Head of caudate nucleus (tissue), 42 donors: ENCODE data around the gene OPA3.

ENCODE experiments used
- DNase-seq, 42 donors: peaks; one replicate each; pipeline versions ENCODE4 v3.0.0 to v3.0.0-alpha.2; 2020 to 2021; ENCODE audit warnings: mixed read lengths in 7 of 42
- intact Hi-C: fragments of 100-400 bp; cut with DNase I; formaldehyde crosslinking; loops from one replicate; pipeline ENCODE4 v1.15.0; 2022

The OPA3 gene

GRCh38 chr19:45571457-45572220 lies 13.0 kb downstream of the OPA3 start:
- intact Hi-C loops = no loop called here

GRCh38 chr19:45569619-45570421 lies 14.8 kb downstream of the OPA3 start:
- DNase-seq = peak in 40 of 42 donors; percentile 15 to 83 (median 58)
- intact Hi-C loops = no loop called here

More at GRCh38 chr19:45571457-45572220, 13.0 kb downstream of the OPA3 start:
- DNase-seq = no peak

- no peak for DNase-seq
- intact Hi-C loops = no loop called here
These were observed 15.9 kb downstream of the OPA3 start for GRCh38 chr19:45568732-45569131.

- DNase-seq = no peak
- intact Hi-C loops = no loop called here
These were observed 17.0 kb downstream of the OPA3 start for GRCh38 chr19:45567609-45568008.

GRCh38 chr19:45564131-45564780 lies 20.3 kb downstream of the OPA3 start:
- DNase-seq = no peak

GRCh38 chr19:45560686-45561085 lies 23.9 kb downstream of the OPA3 start:
- no peak for DNase-seq
- intact Hi-C loops = no loop called here

More at GRCh38 chr19:45564131-45564780, 20.3 kb downstream of the OPA3 start:
- intact Hi-C loops = no loop called here

- DNase-seq = no peak
These were observed 24.6 kb downstream of the OPA3 start for GRCh38 chr19:45560038-45560437.

GRCh38 chr19:45558399-45558878 lies 26.2 kb downstream of the OPA3 start:
- intact Hi-C loops = no loop called here

More at GRCh38 chr19:45560038-45560437, 24.6 kb downstream of the OPA3 start:
- intact Hi-C loops = no loop called here

GRCh38 chr19:45556835-45557234 lies 27.8 kb downstream of the OPA3 start:
- DNase-seq = no peak
- intact Hi-C loops = no loop called here

More at GRCh38 chr19:45558399-45558878, 26.2 kb downstream of the OPA3 start:
- DNase-seq = peak; percentile 36 to 84 (median 68)

- DNase-seq = no peak
- intact Hi-C loops = no loop called here
These were observed 30.1 kb downstream of the OPA3 start for GRCh38 chr19:45554481-45554880.

- intact Hi-C loops = no loop called here
- peak in 26 of 42 donors; percentile 5 to 57 (median 28) for DNase-seq
These were observed 31.1 kb downstream of the OPA3 start for GRCh38 chr19:45553464-45553863.

GRCh38 chr19:45547965-45548609 lies 36.5 kb downstream of the OPA3 start:
- peak in 1 of 42 donors; percentile 23 for DNase-seq
- intact Hi-C loops = no loop called here

- intact Hi-C loops = no loop called here
- no peak for DNase-seq
These were observed 37.3 kb downstream of the OPA3 start for GRCh38 chr19:45547211-45547770.

GRCh38 chr19:45542234-45542668 lies 42.4 kb downstream of the OPA3 start:
- no peak for DNase-seq
- intact Hi-C loops = no loop called here

GRCh38 chr19:45539459-45539858 lies 45.1 kb downstream of the OPA3 start:
- no peak for DNase-seq
- intact Hi-C loops = no loop called here

- intact Hi-C loops = no loop called here
- DNase-seq = no peak
These were observed 53.3 kb downstream of the OPA3 start for GRCh38 chr19:45531349-45531748.

GRCh38 chr19:45529420-45529785 lies 55.2 kb downstream of the OPA3 start:
- DNase-seq = no peak
- intact Hi-C loops = loop anchor here (10.0 kb wide), 1 partner anchor 115 kb away; no protein-coding TSS in a partner anchor

- peak; percentile 47 to 93 (median 80) for DNase-seq
- intact Hi-C loops = loop anchor here (10.0 kb wide), 1 partner anchor 116 kb away; no protein-coding TSS in a partner anchor
These were observed 55.7 kb downstream of the OPA3 start for GRCh38 chr19:45528744-45529419.
